Glutamatergic neuron (in vitro differentiated cells): Measurements from ENCODE around the gene ME3. TPM values are rescaled to one million over a fixed set of nuclear protein-coding genes. Genes with fewer than 3 reads are reported as not detected.

Experiments
- DNase-seq: peaks from one replicate; pipeline ENCODE4 v3.0.0; 2022
- H3K27ac Mint-ChIP-seq: one replicate; pipeline ENCODE4 v1.8.0; 2020; ENCODE audit warnings: mild to moderate bottlenecking, mixed read lengths, inconsistent platforms; ENCODE audit not compliant: unreplicated experiment
- H3K27me3 Mint-ChIP-seq: one replicate; pipeline ENCODE4 v1.8.0; 2020; ENCODE audit warnings: mild to moderate bottlenecking, moderate library complexity, mixed read lengths, inconsistent platforms; ENCODE audit not compliant: unreplicated experiment
- H3K36me3 Mint-ChIP-seq: one replicate; pipeline ENCODE4 v1.8.0; 2020; ENCODE audit warnings: mild to moderate bottlenecking, mixed read lengths, inconsistent platforms; ENCODE audit not compliant: unreplicated experiment
- H3K4me1 Mint-ChIP-seq: one replicate; pipeline ENCODE4 v1.8.0; 2020; ENCODE audit warnings: mild to moderate bottlenecking, low read depth, mixed read lengths, inconsistent platforms; ENCODE audit not compliant: unreplicated experiment
- H3K4me3 Mint-ChIP-seq: one replicate; pipeline ENCODE4 v1.8.0; 2020; ENCODE audit warnings: mild to moderate bottlenecking, mixed read lengths, inconsistent platforms; ENCODE audit not compliant: unreplicated experiment
- H3K9me3 Mint-ChIP-seq: one replicate; pipeline ENCODE4 v1.8.0; 2020; ENCODE audit warnings: mild to moderate bottlenecking, moderate library complexity, mixed read lengths, inconsistent platforms; ENCODE audit not compliant: unreplicated experiment
- CTCF ChIP-seq: fragments of 200-600 bp; sonication (generic); IDR thresholded peaks from one replicate; pipeline ENCODE4 v1.5.0; 2021; ENCODE audit not compliant: partially characterized antibody, unreplicated experiment
- total RNA-seq: library from RNA; stranded (reverse); fragmentation: NEBNext Ultra II Directional; extraction: Animal tissue kit (Norgen Biotek cat#: 25700); gene quantifications from one replicate; pipeline ENCODE4 v1.2.1, GENCODE V29; 2021; ENCODE audit not compliant: unreplicated experiment

Gene ME3
- total RNA-seq, 1 donor from 2014 or later = 12.4 TPM

DNA sequence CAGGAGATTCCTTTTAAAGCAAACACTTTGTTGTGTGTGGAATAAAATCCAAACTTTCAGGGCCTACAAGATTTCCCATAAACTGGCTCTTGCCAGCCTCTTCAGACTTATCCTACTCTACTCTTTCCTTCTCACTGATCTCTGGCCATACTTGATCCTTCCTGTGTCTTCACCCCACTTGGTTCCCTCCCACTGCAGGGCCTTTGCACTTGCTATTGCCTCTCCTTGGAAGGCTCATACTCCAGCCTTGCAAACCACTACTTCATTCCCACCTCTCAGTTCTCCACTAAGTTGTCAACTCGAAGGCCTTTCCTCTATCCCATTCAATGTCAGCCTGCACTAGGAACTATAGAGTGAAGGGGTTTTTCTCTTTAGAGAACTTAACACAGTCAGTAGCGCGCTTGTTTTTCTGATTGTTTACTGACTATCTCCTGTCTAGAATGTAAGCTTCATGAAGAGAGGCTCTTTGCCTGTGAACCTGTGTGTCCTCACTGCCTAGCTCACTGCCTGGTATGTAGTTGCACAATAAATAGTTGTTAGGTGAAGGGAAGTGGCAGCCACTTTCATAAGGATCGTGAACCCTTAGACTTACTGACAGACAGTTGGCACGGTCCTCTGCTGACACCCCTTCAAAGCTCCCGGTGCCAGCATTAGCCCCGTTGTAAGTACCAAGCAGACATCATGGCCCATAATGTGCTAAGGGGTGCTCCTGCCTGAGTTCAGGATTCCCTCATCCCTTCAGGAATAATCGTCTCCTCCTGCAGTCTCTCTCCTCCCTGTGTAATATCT, 833 bp upstream of the ME3 start:
- peak overlapping the region; percentile 84 for H3K4me3 Mint-ChIP-seq
- H3K9me3 Mint-ChIP-seq = peaks cover 3% of the 10 kb centered on the region
- no peak for DNase-seq
- H3K27me3 Mint-ChIP-seq = peaks cover 2% of the 10 kb centered on the region
- no peak overlapping the region for H3K27ac Mint-ChIP-seq
- H3K4me1 Mint-ChIP-seq = peaks cover 4% of the 10 kb centered on the region
- TF ChIP-seq CTCF = no peak
- H3K36me3 Mint-ChIP-seq = no peaks in the 10 kb centered on the region

GRCh38 chr11:86671531-86672006, 847 bp downstream of the ME3 start:
- DNase-seq = peak; percentile 46
- Mint-ChIP-seq H3K4me1 (peaks cover 4% of the 10 kb centered on the region), H3K9me3 (peaks cover 3% of the 10 kb centered on the region), H3K27ac (peak overlapping the region; percentile 20), H3K4me3 (peak overlapping the region; percentile 74), H3K36me3 (no peaks in the 10 kb centered on the region), H3K27me3 (peaks cover 2% of the 10 kb centered on the region)
- no peak for TF ChIP-seq CTCF

- TF ChIP-seq CTCF = no peak
- Mint-ChIP-seq H3K27ac (no peak overlapping the region), H3K27me3 (peaks cover 2% of the 10 kb centered on the region), H3K36me3 (no peaks in the 10 kb centered on the region), H3K9me3 (peaks cover 3% of the 10 kb centered on the region), H3K4me3 (peak overlapping the region; percentile 74), H3K4me1 (peaks cover 4% of the 10 kb centered on the region)
- DNase-seq = no peak
These were observed 1.5 kb downstream of the ME3 start for GRCh38 chr11:86670911-86671310.

DNA sequence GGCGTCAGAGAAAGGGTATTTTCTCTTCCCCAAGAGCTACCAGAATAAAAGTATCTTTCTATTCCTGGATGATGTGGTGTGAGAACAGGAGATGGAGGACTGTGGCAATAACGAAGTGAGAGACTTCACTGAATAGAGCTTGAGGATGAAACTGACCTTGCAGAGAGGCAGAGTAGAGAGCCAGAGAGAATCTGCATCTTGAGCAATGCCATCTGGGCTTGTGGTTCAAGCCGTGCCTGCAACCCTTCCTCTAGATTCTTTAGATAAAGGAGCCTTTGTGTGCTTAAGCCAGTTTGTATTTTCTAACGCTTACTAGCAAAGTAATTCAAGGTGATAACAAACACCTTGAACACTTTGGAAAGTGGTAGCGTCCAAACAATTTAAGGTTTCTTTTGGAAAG, 2.2 kb downstream of the ME3 start:
- Mint-ChIP-seq H3K27me3 (peaks cover 2% of the 10 kb centered on the region), H3K4me1 (peaks cover 4% of the 10 kb centered on the region)
- DNase-seq = no peak

More for the DNA sequence above, 2.2 kb downstream of the ME3 start:
- H3K9me3 Mint-ChIP-seq = peaks cover 3% of the 10 kb centered on the region
- peak overlapping the region; percentile 62 for H3K27ac Mint-ChIP-seq
- peak overlapping the region; percentile 6 for H3K4me3 Mint-ChIP-seq
- no peaks in the 10 kb centered on the region for H3K36me3 Mint-ChIP-seq
- TF ChIP-seq CTCF = no peak
